Measurements from ENCODE around the gene ATXN7L1.
"Not testable (repeated sequence)": the region's sequence is repeated elsewhere in the genome, so short reads cannot be mapped to it uniquely, and the experiment has no call there.

The ATXN7L1 gene

DNA sequence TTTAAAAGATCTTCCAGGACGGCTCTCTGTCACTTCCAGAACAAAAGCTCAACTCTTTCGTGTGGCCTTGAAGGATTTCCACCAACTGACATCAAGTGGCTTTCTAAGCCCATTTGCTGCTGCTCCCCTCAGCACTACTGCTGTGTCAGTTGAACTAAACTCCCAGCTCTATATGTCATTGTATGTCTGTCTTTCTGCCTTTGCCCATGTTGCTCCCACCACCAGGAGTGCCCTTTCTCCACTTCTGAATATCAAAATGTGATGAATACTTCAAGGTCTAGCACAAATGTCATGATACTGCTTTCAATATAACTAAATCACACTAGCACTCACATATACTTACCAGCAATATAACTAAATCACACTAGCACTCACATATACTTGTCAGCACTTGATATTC lies 138.3 kb downstream of the ATXN7L1 start:
- DNase-seq: no peak

DNA sequence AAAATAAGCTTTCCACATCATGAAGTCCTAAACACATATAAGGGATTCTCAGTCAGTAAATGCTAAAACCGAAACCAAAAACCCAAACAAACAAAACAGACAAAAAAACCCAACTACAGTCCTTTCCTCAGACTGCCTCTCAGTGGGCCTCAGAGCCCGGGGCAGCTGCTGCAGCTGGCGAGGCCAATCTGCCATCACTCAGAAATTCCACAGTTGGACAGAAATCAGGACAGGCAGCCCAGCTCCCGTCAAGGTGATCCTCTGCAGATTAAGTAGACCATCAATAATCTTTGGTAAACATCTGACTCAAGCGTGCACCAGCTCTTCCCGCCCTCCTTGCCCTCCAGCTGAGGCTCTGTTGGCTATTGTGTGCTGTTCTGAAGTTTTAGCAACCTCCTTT lies 142.2 kb downstream of the ATXN7L1 start:
- no peak for DNase-seq

DNA sequence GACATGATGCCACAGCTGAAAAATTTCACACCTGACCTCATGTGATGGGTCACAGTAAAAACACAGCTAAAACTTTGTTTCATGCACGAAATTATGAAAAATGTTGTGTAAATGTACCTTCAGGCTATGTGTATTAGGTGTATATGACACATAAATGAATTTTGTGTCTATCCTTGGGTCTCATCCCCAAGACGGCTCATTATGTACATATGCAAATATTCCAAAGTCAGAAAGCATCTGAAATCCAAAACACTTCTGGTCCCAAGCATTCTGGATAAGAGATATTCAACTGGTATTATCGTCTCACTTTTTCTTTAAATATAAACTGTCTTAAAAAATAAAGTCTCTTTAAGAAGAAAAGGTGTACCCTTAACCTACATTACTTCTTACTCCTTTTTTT lies 145.4 kb downstream of the ATXN7L1 start:
- no peak for DNase-seq

DNA sequence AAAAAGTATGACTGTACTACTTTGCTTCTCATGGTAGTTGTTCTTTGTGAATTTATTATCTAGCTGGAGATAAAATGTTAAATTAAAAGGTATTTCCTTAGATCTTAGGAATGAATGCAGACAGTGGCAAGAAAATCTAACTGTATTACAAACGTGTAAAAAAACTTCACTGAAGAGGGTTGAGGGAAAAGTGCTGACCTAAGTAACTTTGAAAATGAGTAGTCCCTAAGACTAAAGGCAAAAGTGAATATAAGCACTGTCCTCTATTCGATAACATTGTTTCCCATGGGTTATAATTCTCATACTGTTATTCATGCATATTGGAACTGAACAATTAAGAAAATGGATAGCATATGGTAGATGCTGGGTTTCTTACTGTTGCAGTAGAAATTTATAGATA lies 148.4 kb downstream of the ATXN7L1 start:
- no peak for DNase-seq

DNA sequence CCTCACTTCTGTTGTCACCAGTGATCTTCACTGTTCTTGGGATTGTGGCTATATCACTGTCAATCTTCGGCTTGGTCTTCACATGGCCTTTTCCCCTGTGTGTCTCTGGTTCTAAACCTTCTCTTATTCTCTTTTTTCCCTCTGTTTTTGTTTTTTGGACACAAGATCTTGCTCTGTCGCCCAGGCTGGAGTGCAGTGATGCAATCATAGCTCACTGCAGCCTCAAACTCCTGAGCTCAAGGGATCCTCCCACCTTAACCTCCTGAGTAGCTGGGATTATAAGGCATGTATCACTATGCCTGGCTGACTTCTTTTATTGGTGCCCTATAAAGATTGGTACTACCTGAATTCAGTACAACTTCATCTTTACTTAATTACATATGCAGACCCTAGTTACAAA lies 151.7 kb downstream of the ATXN7L1 start:
- no peak for DNase-seq

DNA sequence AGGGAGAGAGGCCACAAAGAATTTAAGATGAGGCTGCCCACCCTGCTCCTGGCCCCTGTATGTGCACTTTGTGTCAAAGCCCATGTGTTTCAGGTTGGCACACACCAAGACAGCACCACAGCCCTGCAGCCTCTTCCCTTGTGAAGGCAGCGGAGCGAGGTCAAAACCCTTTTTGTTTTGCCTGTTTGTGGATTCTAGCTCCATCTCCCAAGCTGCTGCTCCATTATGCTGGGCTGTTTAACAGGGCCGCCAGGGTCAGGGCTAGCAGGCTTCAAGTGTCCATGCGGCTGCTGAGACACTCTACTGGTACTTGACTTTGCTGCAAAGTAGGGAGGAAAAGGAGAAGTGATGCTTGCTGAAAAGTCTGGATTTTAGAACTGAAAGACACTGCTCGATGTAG lies 152.8 kb downstream of the ATXN7L1 start:
- no peak for DNase-seq

DNA sequence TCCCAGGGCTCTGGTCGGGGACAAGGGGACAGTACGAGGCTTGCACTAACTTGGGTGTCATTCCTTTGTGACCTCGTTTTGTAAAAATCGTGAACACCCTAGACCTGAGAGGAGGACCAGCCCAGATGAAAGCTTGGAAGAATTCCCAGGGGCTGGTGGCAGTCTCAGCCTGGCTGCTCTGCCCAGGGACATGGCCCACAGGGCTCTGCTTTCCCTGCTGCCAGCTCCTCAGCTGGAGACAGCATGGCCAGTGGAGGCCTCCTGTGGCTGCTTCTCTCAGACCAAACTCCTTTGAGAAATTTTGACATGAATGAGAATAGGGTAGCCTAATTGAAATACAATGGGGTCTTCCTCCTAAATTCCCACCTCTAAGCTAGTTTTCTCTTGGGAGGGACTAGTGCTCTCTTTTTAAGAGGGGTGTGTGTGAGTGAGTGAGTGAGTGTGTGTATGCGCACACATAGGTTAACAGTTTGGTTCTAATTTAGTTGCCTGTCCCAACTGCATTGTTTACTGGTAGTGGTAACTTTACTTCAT lies 154.8 kb downstream of the ATXN7L1 start:
- DNase-seq: no peak

DNA sequence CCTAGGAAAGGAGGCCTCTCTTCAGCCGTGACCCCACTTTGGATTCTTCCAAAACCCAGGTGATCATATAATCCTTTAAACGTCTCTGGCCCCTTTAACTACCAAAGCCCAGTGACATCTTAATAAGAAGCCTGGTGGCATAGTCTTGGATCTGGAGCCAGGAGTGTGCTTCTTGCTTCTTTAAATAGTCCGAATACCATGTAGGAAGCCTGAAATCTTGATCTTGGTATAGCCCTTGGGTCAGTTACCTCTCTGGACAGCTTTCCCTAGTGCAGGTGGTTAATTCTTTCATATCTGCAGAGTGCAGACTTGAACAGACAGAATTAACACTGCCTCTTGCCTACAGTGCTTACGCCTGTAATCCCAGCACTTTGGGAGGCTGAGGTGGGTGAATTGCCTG lies 156.5 kb downstream of the ATXN7L1 start:
- DNase-seq: no peak

DNA sequence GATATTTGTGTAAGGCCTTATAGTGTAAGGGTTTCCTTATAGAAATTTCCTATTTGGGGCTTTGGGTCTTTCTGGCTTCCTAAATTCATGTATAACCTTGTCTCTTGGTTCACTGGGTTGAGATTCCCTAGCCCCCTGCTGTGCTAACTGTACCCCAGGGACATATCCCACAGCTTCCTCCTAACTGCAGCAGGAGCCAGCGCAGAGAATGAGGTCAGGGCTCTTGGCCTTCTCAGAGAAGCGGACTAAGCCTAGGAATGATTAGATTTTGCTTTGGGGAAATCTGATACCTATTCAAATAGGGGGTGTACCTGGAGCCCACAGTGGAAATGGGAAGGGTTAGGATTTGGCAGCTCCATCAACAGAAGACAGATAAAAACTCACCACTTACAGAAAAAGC lies 157.0 kb downstream of the ATXN7L1 start:
- DNase-seq: no peak

DNA sequence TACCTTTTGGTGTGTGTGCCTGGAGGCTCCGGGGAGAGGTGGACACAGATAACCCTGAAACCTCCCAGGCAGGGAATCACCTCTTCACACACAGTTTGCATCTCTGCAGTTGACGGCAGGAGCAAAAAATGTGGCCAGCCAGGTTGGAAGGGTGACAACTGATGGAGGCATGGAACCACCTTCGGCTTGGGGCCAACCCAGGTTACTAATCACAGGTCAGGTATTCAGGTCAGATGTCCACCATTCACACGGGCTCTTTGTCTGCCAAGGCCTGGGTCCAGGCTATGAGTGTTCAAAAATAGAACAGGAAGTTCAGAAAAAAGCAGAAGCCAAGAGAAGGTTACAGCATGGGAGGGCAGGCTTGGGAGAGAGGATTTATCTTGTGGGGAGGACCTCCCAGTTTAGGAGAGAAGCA lies 157.9 kb downstream of the ATXN7L1 start:
- no peak for DNase-seq

DNA sequence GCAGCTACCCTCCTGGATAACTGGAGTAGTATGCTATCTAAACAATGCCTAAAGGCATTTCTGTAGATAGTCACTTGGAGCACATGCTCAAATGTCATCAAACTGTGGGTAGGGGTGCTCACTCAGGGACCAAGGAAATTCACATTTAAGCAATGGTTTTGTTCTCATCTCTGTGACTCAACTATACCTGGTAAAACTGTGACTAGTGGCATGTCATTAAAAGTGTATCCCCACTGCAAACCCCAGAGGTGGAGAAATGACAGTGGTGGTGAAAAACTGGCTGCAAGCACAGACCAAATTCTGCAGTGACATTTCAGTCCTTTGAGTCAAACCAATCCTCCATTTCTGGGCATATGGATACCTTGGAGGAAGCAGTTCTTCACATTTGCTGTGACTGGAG lies 160.9 kb downstream of the ATXN7L1 start:
- DNase-seq: no peak

DNA sequence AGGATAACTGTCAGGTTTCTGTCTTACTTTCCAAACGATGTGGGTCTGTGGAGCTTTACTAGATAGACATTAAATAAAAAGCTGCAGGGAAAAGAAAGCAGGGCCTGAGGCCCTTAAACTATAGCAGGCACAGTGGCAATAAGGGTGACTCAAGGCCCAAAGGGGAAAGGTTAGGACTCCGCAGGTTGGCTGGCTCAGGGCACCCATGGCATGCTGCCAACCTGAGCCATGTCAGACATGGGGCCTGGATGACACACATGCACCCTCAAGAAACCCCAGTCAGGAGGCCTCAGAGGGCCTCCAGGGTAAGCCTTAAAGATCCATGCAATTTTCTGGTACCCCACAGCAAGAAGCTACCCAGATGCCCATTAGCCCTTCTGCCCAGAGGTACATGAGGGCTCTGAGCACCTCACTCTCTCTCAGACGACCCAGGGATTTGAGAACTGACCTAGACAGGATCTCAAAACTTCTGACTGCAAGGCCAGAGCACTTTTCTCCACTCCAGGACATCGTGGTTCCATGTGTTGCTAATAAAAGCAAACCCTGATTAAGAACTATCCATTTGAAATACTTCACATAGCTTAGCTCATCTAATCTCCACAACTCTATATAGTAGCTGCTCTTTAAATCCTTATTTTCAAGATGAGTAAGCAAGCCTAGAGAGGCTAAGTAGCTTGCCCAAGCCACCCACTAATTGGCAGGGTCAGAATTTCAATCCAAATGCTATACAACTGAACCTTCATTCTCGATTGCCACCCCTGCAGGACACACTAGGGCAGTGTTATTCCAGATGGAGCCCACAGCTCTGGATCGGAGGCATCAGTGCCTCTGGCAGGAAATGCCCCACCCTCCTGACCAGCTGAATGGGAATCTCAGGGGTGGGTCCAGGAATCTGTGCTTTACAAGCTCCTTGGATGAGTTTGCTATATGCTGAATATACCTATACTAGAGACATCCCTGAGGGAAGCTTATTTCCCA lies 162.6 kb downstream of the ATXN7L1 start:
- DNase-seq: no peak

DNA sequence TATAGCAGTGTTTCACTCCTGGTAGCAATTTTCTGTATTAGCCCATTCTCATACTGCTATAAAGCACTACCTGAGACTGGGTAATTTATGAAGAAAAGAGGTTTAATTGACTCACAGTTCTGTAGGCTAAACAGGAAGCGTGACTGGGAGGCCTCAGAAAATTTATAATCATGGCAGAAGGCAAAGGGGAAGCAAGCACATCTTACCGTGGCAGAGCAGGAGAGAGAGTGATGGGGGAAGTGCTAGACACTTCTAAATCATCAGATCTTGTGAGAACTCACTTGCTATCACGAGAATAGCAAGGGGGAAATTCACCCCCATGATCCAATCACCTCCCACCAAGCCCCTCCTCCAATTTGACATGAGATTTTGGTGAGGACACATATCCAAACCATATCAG lies 163.5 kb downstream of the ATXN7L1 start:
- no peak for DNase-seq

DNA sequence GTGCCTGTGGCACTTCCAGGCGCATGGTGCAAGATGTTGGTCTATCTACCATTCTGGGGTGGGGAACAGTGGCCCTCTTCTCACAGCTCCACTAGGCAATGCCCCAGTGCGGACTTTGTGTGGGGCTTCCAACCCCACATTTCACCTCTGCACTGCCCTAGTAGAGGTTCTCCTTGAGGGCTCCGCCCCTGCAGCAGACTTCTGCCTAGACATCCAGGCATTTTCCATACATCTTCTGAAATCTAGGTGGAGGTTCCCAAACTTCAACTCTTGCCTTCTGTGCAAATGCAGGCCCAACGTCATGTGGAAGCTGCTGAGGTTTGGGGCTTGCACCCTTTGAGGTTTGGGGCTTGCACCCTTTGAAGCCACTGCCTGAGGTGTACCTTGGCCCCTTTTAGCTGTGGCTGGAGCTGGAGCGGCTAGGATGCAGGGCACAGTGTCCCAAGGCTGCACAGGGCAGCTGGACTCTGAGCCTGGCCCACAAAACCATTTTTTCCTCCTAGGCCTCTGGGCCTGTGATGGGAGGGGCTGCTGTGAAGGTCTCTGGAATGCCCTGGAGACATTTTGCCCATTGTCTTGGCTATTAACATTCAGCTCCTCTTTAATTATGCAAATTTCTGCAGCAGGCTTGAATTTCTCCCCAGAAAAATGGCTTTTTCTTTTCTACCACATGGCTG lies 164.5 kb downstream of the ATXN7L1 start:
- DNase-seq: no peak

DNA sequence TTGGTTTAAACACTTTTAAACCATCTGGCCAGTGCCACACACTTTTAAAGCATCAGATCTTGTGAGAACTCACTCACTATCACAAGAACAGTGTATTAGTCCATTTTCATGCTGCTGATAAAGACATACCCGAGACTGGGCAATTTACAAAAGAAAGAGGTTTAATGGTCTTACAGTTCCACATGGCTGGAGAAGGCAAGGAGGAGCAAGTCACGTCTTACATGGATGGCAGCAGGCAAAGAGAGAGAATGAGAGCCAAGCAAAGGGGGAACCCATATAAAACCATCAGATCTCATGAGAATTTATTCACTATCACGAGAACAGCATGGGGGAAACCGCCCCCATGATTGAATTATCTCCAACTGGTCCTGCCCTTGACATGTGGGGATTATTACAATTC lies 165.7 kb downstream of the ATXN7L1 start:
- DNase-seq: not testable (repeated sequence)

DNA sequence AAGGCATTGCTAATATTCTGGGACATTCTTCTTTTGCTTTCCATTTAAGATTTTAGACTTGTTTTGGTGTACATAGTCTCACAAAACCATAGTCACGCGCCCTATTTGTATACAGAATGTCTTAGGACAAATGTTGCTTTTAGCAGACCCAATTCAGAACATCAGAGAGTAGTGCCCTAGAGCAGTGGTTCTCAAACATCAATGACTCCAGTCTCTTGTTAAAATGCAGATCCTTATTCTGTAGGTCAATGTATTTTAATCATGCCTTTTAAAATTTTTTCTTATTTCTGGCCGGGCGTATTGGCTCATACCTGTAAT lies 167.7 kb downstream of the ATXN7L1 start:
- DNase-seq: no peak

DNA sequence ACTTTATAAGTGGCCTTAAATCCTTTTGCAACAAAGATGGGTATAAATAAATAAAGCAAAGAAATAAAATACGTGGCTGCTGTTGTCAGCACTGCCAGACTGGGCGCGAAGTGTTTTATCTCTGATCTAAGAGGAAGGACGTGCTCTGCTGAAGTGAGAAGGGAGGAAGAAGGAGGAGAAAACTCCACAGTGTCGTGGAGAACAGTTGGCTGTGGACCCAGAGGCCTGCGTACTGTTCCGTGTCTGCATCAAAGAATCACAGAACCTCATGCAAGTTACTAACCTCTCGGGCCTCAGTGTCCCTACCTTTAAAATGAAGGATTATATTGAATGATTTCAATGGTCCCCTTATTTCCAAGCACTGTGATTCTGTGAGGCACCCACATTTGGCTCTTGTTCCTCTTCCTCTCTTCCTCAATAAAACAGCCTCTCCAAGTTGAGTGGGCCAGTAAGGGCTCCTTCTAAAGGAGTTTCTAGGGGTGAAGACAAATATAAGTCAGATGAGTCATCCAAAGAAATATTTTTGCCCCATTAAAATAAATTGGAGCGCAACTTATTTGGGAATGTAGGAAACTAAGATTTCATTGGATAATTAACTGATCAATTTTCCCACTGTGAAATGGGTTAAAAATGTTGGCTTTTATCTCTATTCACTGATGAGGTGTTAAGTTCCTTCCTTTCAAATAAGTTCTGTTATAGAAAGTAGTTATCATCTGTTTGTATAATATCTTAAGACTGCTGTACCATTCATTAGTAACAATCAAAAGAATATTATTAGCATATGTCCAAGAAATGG lies 168.2 kb downstream of the ATXN7L1 start:
- DNase-seq: no peak

DNA sequence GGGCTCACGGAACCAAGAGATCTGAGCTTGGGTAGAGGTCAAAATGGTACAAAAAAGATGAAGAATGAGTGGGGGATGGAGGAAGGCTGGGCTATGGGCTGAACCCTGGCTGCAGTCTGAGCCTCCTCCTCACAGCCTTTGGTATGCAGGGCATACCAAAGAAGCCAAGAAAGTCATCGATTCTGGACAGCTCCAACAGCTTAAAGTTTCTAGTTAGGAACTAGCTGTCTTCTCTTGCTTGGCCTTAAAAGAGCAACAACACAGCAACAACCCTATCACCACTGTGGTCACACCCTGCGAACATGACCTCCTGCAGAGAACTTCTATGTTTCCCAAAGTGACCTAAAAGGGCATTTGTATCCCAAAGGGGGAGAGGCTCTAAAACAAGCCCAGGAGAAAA lies 169.0 kb downstream of the ATXN7L1 start:
- no peak for DNase-seq

DNA sequence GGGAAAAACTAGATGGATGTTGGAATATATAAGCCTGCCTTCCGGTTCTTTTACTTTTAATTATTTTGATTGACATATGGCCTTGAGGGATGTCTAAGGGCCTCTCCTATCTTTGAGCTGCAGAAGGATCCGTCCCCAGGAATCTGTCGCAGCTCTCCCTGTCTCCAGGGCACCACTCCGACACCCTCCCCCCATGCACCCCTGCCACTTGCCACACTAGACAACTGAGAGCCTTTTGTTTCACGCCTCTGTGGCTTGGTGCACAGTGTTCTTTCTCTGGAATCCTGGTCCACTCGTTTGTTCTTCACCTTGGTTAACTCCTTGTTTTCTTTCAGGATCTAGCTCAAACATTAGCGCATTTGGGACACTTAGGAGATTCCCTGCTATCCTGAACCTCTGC lies 171.0 kb downstream of the ATXN7L1 start:
- DNase-seq: no peak

DNA sequence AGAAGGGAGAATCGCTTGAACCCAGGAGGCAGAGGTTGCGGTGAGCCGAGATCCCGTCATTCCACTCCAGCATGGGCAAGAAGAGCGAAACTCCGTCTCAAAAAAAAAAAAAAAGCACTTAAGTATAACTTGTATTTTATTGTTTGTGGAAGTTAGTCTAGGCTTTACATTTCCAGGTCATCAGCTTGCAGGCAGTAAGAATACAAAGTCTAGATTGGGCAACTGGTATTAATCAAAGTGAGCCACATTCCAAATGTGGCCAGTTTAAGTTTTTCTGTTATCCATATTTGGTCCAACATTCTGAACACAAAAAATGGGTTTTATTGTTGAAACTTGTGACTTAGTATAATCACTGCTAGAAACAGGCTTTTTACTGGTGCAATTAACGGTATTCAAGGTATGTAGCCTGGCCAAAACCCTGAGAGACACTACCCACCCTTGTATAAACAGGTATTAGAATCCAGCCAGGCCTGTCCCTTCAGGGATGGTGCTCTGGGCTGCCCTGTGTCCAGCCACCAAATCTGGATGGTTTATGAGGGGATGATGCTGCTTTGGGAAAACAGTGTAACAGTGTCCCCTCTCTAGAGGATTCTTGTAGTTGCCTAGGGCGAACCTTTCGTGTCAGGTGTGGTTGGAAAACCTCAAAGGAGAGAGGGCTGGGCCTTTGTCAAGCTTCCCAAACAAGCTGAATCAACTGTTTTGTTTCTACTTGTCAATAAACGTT lies 173.0 kb downstream of the ATXN7L1 start:
- no peak for DNase-seq

DNA sequence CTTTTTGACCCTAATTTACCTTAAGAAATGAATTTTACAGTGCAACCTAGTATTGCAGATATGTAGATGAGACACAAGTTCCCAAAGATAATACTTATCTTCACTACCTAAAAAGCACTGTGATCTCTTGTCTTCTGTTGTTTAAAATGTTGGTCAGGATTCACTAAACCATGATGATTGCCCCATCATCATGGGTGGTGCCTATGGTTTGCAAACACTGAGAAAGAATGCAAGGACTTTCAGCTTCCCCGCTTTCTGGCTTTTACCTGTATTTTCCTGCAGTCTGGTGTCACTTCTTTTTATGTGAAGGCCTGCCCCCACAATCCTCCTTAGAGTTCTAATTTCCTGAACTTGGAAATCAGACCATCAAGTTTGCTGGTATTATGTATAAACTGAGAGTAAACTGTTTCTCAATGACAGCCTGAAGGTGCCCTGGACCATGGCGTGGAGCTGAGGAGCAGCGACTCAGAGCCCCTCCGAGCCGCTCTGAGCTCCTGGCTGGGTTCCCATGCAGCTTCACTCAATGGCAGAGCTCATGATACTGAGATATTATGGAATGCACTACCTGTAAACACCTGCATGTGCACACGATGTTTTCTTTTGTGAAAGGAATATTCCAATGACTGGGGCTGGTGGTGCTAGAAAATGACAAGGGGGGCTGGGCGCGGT lies 176.7 kb downstream of the ATXN7L1 start:
- DNase-seq: no peak

DNA sequence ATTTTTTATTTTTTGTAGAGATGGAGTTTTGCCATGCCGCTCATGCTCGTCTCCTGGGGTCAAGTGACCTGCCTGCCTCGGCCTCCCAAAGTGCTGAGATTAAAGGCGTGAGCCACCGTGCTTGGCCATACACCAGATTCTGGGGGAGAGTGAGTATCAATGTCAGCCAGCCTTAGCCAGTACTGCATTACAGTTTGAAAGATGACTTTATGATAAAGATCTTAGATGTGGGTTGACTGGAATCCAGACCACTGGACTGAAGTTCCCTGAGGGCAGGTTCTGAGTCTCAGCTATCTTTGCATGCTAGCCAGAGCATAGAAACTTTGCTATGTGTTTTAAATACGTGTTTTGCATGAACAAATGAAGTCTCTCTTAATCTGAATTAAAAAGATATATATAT lies 177.9 kb downstream of the ATXN7L1 start:
- DNase-seq: no peak
